H1 (cell line): ENCODE data around the gene DMXL2. TPM values are rescaled to one million over a fixed set of nuclear protein-coding genes. Genes with fewer than 3 reads are reported as not detected.

ENCODE experiments used
- CTCF ChIA-PET: fragments of 300-600 bp; sonication (Branson Sonifier 250); formaldehyde crosslinking; loops from one replicate; lab custom pipeline; 2021; ENCODE audit not compliant: partially characterized antibody; lab: Charles Lee
- POLR2A ChIA-PET: fragments of 300-600 bp; sonication (Branson Sonifier 250); formaldehyde crosslinking; loops from one replicate; lab custom pipeline; 2021; ENCODE audit warnings: inconsistent platforms; ENCODE audit not compliant: partially characterized antibody; lab: Charles Lee
- DNase-seq, 2 experiments: peaks; one replicate each; pipeline versions ENCODE4 v3.0.0 to v3.0.0-alpha.2; 2010 to 2022; ENCODE audit warnings: low spot score in 2 of 2, low read depth in 1 of 2, mixed read lengths in 1 of 2
- FAIRE-seq: peaks from 2 replicates; lab custom pipeline; 2011; peaks lifted over from hg19 to GRCh38; lab: Jason Lieb, UNC
- H2AFZ ChIP-seq: 2 replicates; pipeline ENCODE4 v1.8.1; 2012; ENCODE audit warnings: low read length, inconsistent platforms
- H2AK5ac ChIP-seq: 2 replicates; pipeline ENCODE4 v1.6.1; 2013; ENCODE audit warnings: low read depth, low read length
- H2BK120ac ChIP-seq: replicated peaks from 2 replicates; pipeline ENCODE3; 2013; ENCODE audit warnings: low read depth, low read length, inconsistent platforms
- H2BK12ac ChIP-seq: 2 replicates; pipeline ENCODE4 v1.6.1; 2013; ENCODE audit warnings: low read depth, low read length
- H2BK15ac ChIP-seq: 2 replicates; pipeline ENCODE4 v1.6.1; 2013; ENCODE audit warnings: low read length
- H2BK20ac ChIP-seq: 2 replicates; pipeline ENCODE4 v1.6.1; 2013; ENCODE audit warnings: low read length
- H2BK5ac ChIP-seq: 2 replicates; pipeline ENCODE4 v1.6.1; 2013; ENCODE audit warnings: low read depth, low read length
- H3K14ac ChIP-seq: 2 replicates; pipeline ENCODE4 v1.6.1; 2013; ENCODE audit warnings: inconsistent platforms; ENCODE audit not compliant: insufficient read length
- H3K18ac ChIP-seq: 2 replicates; pipeline ENCODE4 v1.6.1; 2013; ENCODE audit warnings: low read length; ENCODE audit errors: extremely low read depth
- H3K23ac ChIP-seq: 2 replicates; pipeline ENCODE4 v1.6.1; 2013; ENCODE audit warnings: inconsistent platforms; ENCODE audit not compliant: insufficient read length
- H3K23me2 ChIP-seq: 2 replicates; pipeline ENCODE4 v1.6.1; 2013; ENCODE audit warnings: low read depth, low read length
- H3K27ac ChIP-seq: 2 replicates; pipeline ENCODE4 v1.6.1; 2011; ENCODE audit warnings: low read depth, low read length, inconsistent platforms
- H3K27me3 ChIP-seq, 4 experiments: replicated peaks in 1 of 4; 1 replicate in 1 of 4; 2 replicates in 3 of 4; pipeline versions ENCODE4 v1.6.1 to v1.8.1; 2011 to 2013; ENCODE audit warnings: low read length in 3 of 4, mild to moderate bottlenecking in 3 of 4, inconsistent platforms in 2 of 4, mixed read lengths in 2 of 4, moderate library complexity in 1 of 4; ENCODE audit not compliant: control insufficient read depth in 3 of 4, insufficient read depth in 3 of 4; ENCODE audit errors: extremely low read depth in 1 of 4
- H3K36me3 ChIP-seq, 4 experiments: 2 replicates each; pipeline versions ENCODE4 v1.6.1 to v1.8.1; 2011 to 2013; ENCODE audit warnings: mild to moderate bottlenecking in 4 of 4, low read length in 3 of 4, moderate library complexity in 2 of 4, control low read depth in 1 of 4, inconsistent platforms in 1 of 4; ENCODE audit not compliant: insufficient read depth in 4 of 4, control insufficient read depth in 2 of 4
- H3K4ac ChIP-seq: replicated peaks from 2 replicates; pipeline ENCODE3; 2013; ENCODE audit warnings: low read length, low read depth, mixed read lengths, inconsistent platforms; ENCODE audit not compliant: insufficient read length
- H3K4me1 ChIP-seq, 4 experiments: replicated peaks in 1 of 4; 1 replicate in 1 of 4; 2 replicates in 3 of 4; pipeline versions ENCODE4 v1.6.1 to v1.8.1; 2011 to 2013; ENCODE audit warnings: low read length in 3 of 4, inconsistent platforms in 2 of 4, mixed read lengths in 1 of 4; ENCODE audit not compliant: insufficient read depth in 4 of 4, control insufficient read depth in 3 of 4
- H3K4me2 ChIP-seq, 2 experiments: 2 replicates each; pipeline versions ENCODE4 v1.6.1 to v1.8.1; 2011 to 2013; ENCODE audit warnings: low read depth in 2 of 2, low read length in 2 of 2, control low read depth in 1 of 2, inconsistent platforms in 1 of 2, mild to moderate bottlenecking in 1 of 2; ENCODE audit not compliant: insufficient read depth in 1 of 2
- H3K4me3 ChIP-seq, 4 experiments: fragments of 200-600, 300-600 bp in 1 of 4; sonication (generic), shearing (Covaris generic), sonication (Bioruptor Twin) in 1 of 4; 2 replicates each; pipeline versions ENCODE4 v1.5.1 to v1.8.1; 2011 to 2016; ENCODE audit warnings: low read length in 4 of 4, low read depth in 3 of 4, control low read depth in 2 of 4, inconsistent platforms in 2 of 4, mild to moderate bottlenecking in 2 of 4, mixed read lengths in 1 of 4, moderate library complexity in 1 of 4; ENCODE audit not compliant: insufficient read depth in 2 of 4; ENCODE audit errors: extremely low read depth in 1 of 4
- H3K56ac ChIP-seq: replicated peaks from 2 replicates; pipeline ENCODE3; 2013; ENCODE audit warnings: low read depth, mild to moderate bottlenecking, mixed read lengths, low read length, inconsistent platforms; ENCODE audit not compliant: insufficient read length
- H3K79me1 ChIP-seq: 2 replicates; pipeline ENCODE4 v1.6.1; 2013; ENCODE audit warnings: low read depth, low read length, control low read depth
- H3K79me2 ChIP-seq, 2 experiments: 2 replicates each; pipeline versions ENCODE4 v1.6.1 to v1.8.1; 2012 to 2013; ENCODE audit warnings: low read length in 2 of 2, mild to moderate bottlenecking in 2 of 2, inconsistent platforms in 1 of 2; ENCODE audit not compliant: insufficient read depth in 2 of 2, control insufficient read depth in 1 of 2
- H3K9ac ChIP-seq, 4 experiments: replicated peaks in 1 of 4; 1 replicate in 1 of 4; 2 replicates in 3 of 4; pipeline versions ENCODE4 v1.6.1 to v1.8.1; 2011 to 2013; ENCODE audit warnings: low read depth in 3 of 4, low read length in 3 of 4, control low read depth in 2 of 4, mild to moderate bottlenecking in 2 of 4, moderate library complexity in 2 of 4, inconsistent platforms in 1 of 4; ENCODE audit errors: extremely low read depth in 1 of 4
- H3K9me3 ChIP-seq, 2 experiments: 2 replicates each; pipeline versions ENCODE4 v1.6.1 to v1.8.1; 2012 to 2013; ENCODE audit warnings: mild to moderate bottlenecking in 2 of 2, moderate library complexity in 2 of 2, control low read depth in 1 of 2, inconsistent platforms in 1 of 2, low read depth in 1 of 2, low read length in 1 of 2, mixed read lengths in 1 of 2; ENCODE audit not compliant: insufficient read depth in 2 of 2
- H4K20me1 ChIP-seq, 2 experiments: replicated peaks in 1 of 2; 2 replicates each; pipeline versions ENCODE3 to v1.8.1; 2011 to 2013; ENCODE audit warnings: inconsistent platforms in 2 of 2, low read length in 2 of 2, mild to moderate bottlenecking in 1 of 2; ENCODE audit not compliant: insufficient read depth in 2 of 2, control insufficient read depth in 1 of 2
- H4K5ac ChIP-seq: 2 replicates; pipeline ENCODE4 v1.6.1; 2013; ENCODE audit warnings: low read length, low read depth, mixed read lengths, inconsistent platforms; ENCODE audit not compliant: insufficient read length
- H4K8ac ChIP-seq: 2 replicates; pipeline ENCODE4 v1.8.0; 2013; ENCODE audit warnings: mild to moderate bottlenecking, moderate library complexity, low read length, inconsistent platforms; ENCODE audit not compliant: insufficient read depth; ENCODE audit errors: extremely low read depth
- H4K91ac ChIP-seq: replicated peaks from 2 replicates; pipeline ENCODE3; 2013; ENCODE audit warnings: low read length, mixed read lengths, inconsistent platforms; ENCODE audit not compliant: insufficient read length
- JUND ChIP-seq: IDR thresholded peaks from 2 replicates; pipeline ENCODE4 v1.6.1; 2011; ENCODE audit warnings: mild to moderate bottlenecking, improper control_type of control experiment, low read length
- TEAD4 ChIP-seq: IDR thresholded peaks from 2 replicates; pipeline ENCODE4 v1.6.1; 2012; ENCODE audit warnings: low read depth, low read length, inconsistent platforms, mixed read lengths
- WGBS, 2 experiments: shearing (Covaris generic) in 1 of 2; methylation state at CpG; one replicate each; pipeline versions ENCODE4 v1.1.6 to v1.1.7; 2013 to 2015; ENCODE audit warnings: low lambda C conversion rate in 2 of 2, mixed read lengths in 2 of 2, inconsistent platforms in 1 of 2, low coverage in 1 of 2, missing lambda C conversion rate in 1 of 2; ENCODE audit not compliant: insufficient replicate concordance in 2 of 2, insufficient coverage in 1 of 2, insufficient read length in 1 of 2; ENCODE audit errors: extremely low coverage in 1 of 2, missing lambda C conversion rate in 1 of 2; 5-methylcytosine and 5-hydroxymethylcytosine counted together
- polyA plus RNA-seq, 7 experiments: library from polyadenylated mRNA; depleted of rRNA in 3 of 7; stranded (reverse) in 5 of 7; unstranded in 2 of 7; fragments of >200 nt in 5 of 7; fragments of 200-250 nt in 2 of 7; gene quantifications; 1 replicate in 5 of 7; 2 replicates in 1 of 7; 4 replicates in 1 of 7; pipeline versions ENCODE4 v1.2.1 to v1.2.3, GENCODE V29; 2011 to 2013; ENCODE audit warnings: missing spikeins in 2 of 7, mixed read lengths in 2 of 7
- total RNA-seq: library from RNA; stranded (reverse); fragmentation: NEBNext Ultra II Directional; extraction: Animal tissue kit (Norgen Biotek cat#: 25700); gene quantifications from 2 replicates; pipeline ENCODE4 v1.2.1, GENCODE V29; 2021

DMXL2 gene
- total and polyA plus RNA-seq, 2 of the 8 experiments (the other 6 are each of a cell fraction or from before 2014, with no cell fraction given) = 9.5 to 10.6 TPM

- no peak for TF ChIP-seq TEAD4
- peak; percentile 53; the same call in 1 of the 2 replicates for TF ChIP-seq JUND
- CTCF ChIA-PET = interaction anchor here (0.8 to 4.8 kb wide), 16 partner anchors 9 to 279 kb away, joined by 3 to 51 read pairs (median 6); no protein-coding TSS in a partner anchor
- WGBS, 2 experiments = 96% methylated on average over 3 of the region's 3 CpGs; no CpG with 5 or more reads in 1 of the 2 experiments
Measured at GRCh38 chr15:51497806-51498205, 124.8 kb downstream of the DMXL2 start.

More at GRCh38 chr15:51497806-51498205, 124.8 kb downstream of the DMXL2 start:
- Histone ChIP-seq H3K4me3 (no peak overlapping the region), H3K27me3 (no peaks in the 10 kb centered on the region), H2BK120ac (no peak overlapping the region), H2BK15ac (no peak overlapping the region), H2BK5ac (no peak overlapping the region), H3K9me3 (no peaks in the 10 kb centered on the region), H2AK5ac (no peak overlapping the region), H3K4ac (no peak overlapping the region), H4K91ac (no peak overlapping the region), H3K4me1 (no peaks in the 10 kb centered on the region), H3K79me2 (no peaks in the 10 kb centered on the region), H2BK12ac (no peak overlapping the region), H3K27ac (no peak overlapping the region), H3K56ac (no peak overlapping the region), H3K79me1 (no peaks in the 10 kb centered on the region), H3K18ac (no peak overlapping the region), H3K14ac (no peak overlapping the region), H2AFZ (no peak overlapping the region), H3K36me3 (no peaks in the 10 kb centered on the region), H4K8ac (no peak overlapping the region), H4K20me1 (no peaks in the 10 kb centered on the region), H3K23ac (no peak overlapping the region), H3K4me2 (no peak overlapping the region), H3K9ac (no peak overlapping the region), H2BK20ac (no peak overlapping the region), H3K23me2 (no peaks in the 10 kb centered on the region), H4K5ac (no peak overlapping the region)
- POLR2A ChIA-PET = no interaction called here
- DNase-seq (no peak), FAIRE-seq (no peak)
